H9 (cell line): ENCODE data around the gene XXYLT1. TPM values are rescaled to one million over a fixed set of nuclear protein-coding genes. Genes with fewer than 3 reads are reported as not detected.

Experiments used
- DNase-seq: peaks from one replicate; pipeline ENCODE4 v3.0.0-alpha.2; 2017
- H2AFZ ChIP-seq: one replicate; pipeline ENCODE4 v1.6.1; 2013; ENCODE audit warnings: mild to moderate bottlenecking, low read length, control low read depth, moderate library complexity
- H2AK5ac ChIP-seq: 2 replicates; pipeline ENCODE4 v1.6.1; 2013; ENCODE audit warnings: low read length, control low read depth, mixed read lengths; ENCODE audit not compliant: insufficient read length
- H2BK120ac ChIP-seq: one replicate; pipeline ENCODE4 v1.6.1; 2013; ENCODE audit warnings: low read depth, mild to moderate bottlenecking, low read length, control low read depth, inconsistent platforms; ENCODE audit not compliant: poor library complexity, severe bottlenecking
- H2BK12ac ChIP-seq: 2 replicates; pipeline ENCODE4 v1.6.1; 2013; ENCODE audit warnings: low read length, control low read depth, mixed read lengths, low read depth; ENCODE audit not compliant: insufficient read length
- H2BK15ac ChIP-seq: 2 replicates; pipeline ENCODE4 v1.6.1; 2013; ENCODE audit warnings: low read depth, low read length, control low read depth
- H2BK20ac ChIP-seq: one replicate; pipeline ENCODE4 v1.6.1; 2013; ENCODE audit warnings: low read depth, mild to moderate bottlenecking, low read length, control low read depth, inconsistent platforms; ENCODE audit not compliant: poor library complexity, severe bottlenecking
- H2BK5ac ChIP-seq: 2 replicates; pipeline ENCODE4 v1.6.1; 2013; ENCODE audit warnings: low read length, control low read depth, mixed read lengths; ENCODE audit not compliant: insufficient read length
- H3K14ac ChIP-seq: 2 replicates; pipeline ENCODE4 v1.6.1; 2013; ENCODE audit warnings: low read length, control low read depth; ENCODE audit not compliant: insufficient read depth
- H3K18ac ChIP-seq: 2 replicates; pipeline ENCODE4 v1.6.1; 2013; ENCODE audit warnings: low read depth, mild to moderate bottlenecking, mixed read lengths, low read length, control low read depth; ENCODE audit not compliant: insufficient read length
- H3K23ac ChIP-seq: 2 replicates; pipeline ENCODE4 v1.6.1; 2013; ENCODE audit warnings: low read length, control low read depth, mixed read lengths, low read depth; ENCODE audit not compliant: insufficient read length
- H3K23me2 ChIP-seq: 2 replicates; pipeline ENCODE4 v1.6.1; 2013; ENCODE audit warnings: low read depth, mild to moderate bottlenecking, mixed read lengths, low read length, control low read depth; ENCODE audit not compliant: insufficient read length, poor library complexity, severe bottlenecking
- H3K27ac ChIP-seq: 2 replicates; pipeline ENCODE4 v1.5.1; 2013; ENCODE audit warnings: low read length, control low read depth, mixed read lengths, low read depth; ENCODE audit not compliant: insufficient read length
- H3K27me3 ChIP-seq: 2 replicates; pipeline ENCODE4 v1.6.1; 2013; ENCODE audit warnings: low read length, control low read depth, inconsistent platforms; ENCODE audit not compliant: insufficient read depth
- H3K4ac ChIP-seq: 2 replicates; pipeline ENCODE4 v1.6.1; 2013; ENCODE audit warnings: low read depth, mild to moderate bottlenecking, control low read depth, inconsistent platforms, low read length, moderate library complexity
- H3K4me1 ChIP-seq: 2 replicates; pipeline ENCODE4 v1.6.1; 2013; ENCODE audit warnings: low read length, control low read depth, inconsistent platforms; ENCODE audit not compliant: insufficient read depth
- H3K4me2 ChIP-seq: 2 replicates; pipeline ENCODE4 v1.6.1; 2013; ENCODE audit warnings: low read length, control low read depth, mixed read lengths; ENCODE audit not compliant: insufficient read length, insufficient read depth
- H3K56ac ChIP-seq: 2 replicates; pipeline ENCODE4 v1.6.1; 2013; ENCODE audit warnings: low read depth, mild to moderate bottlenecking, mixed read lengths, low read length, control low read depth; ENCODE audit not compliant: insufficient read length
- H3K79me1 ChIP-seq: 2 replicates; pipeline ENCODE4 v1.6.1; 2013; ENCODE audit warnings: low read depth, mild to moderate bottlenecking, moderate library complexity, low read length, control low read depth, inconsistent platforms; ENCODE audit not compliant: insufficient read depth, poor library complexity, severe bottlenecking
- H3K79me2 ChIP-seq: 2 replicates; pipeline ENCODE4 v1.6.1; 2013; ENCODE audit warnings: low read length, control low read depth, inconsistent platforms; ENCODE audit not compliant: insufficient read depth
- H3K9ac ChIP-seq: 2 replicates; pipeline ENCODE4 v1.6.1; 2013; ENCODE audit warnings: low read length, control low read depth, mixed read lengths; ENCODE audit not compliant: insufficient read length; ENCODE audit errors: extremely low read depth
- H3K9me3 ChIP-seq: one replicate; pipeline ENCODE4 v1.6.1; 2013; ENCODE audit warnings: low read depth, low read length, inconsistent platforms; ENCODE audit not compliant: control insufficient read depth
- H3T11ph ChIP-seq: one replicate; pipeline ENCODE4 v1.6.1; 2013; ENCODE audit warnings: mild to moderate bottlenecking, low read length, control low read depth, inconsistent platforms
- H4K20me1 ChIP-seq: one replicate; pipeline ENCODE4 v1.6.1; 2013; ENCODE audit not compliant: control insufficient read depth, insufficient read length, insufficient read depth
- H4K5ac ChIP-seq: 2 replicates; pipeline ENCODE4 v1.6.1; 2013; ENCODE audit warnings: low read depth, mild to moderate bottlenecking, mixed read lengths, low read length, control low read depth; ENCODE audit not compliant: insufficient read length
- H4K8ac ChIP-seq: replicated peaks from 2 replicates; pipeline ENCODE4 v1.6.1; 2013; ENCODE audit warnings: low read length, control low read depth, mixed read lengths, low read depth; ENCODE audit not compliant: insufficient read length
- H4K91ac ChIP-seq: 2 replicates; pipeline ENCODE4 v1.6.1; 2013; ENCODE audit warnings: low read depth, mild to moderate bottlenecking, moderate library complexity, mixed read lengths, low read length, control low read depth; ENCODE audit not compliant: insufficient read length
- H3K27ac Mint-ChIP-seq, 3 experiments: 2 replicates in 2 of 3; 3 replicates in 1 of 3; pipeline ENCODE4 v1.8.0; 2020 to 2021; ENCODE audit warnings: mixed read lengths in 3 of 3, mild to moderate bottlenecking in 1 of 3, moderate library complexity in 1 of 3
- H3K27me3 Mint-ChIP-seq: 2 replicates; pipeline ENCODE4 v1.8.0; 2021; ENCODE audit warnings: low read depth, mild to moderate bottlenecking, moderate library complexity, mixed read lengths
- H3K36me3 Mint-ChIP-seq, 3 experiments: 2 replicates in 2 of 3; 3 replicates in 1 of 3; pipeline ENCODE4 v1.8.0; 2020 to 2021; ENCODE audit warnings: low read depth in 3 of 3, mixed read lengths in 3 of 3; ENCODE audit not compliant: insufficient read depth in 1 of 3
- H3K4me1 Mint-ChIP-seq, 2 experiments: 2 replicates each; pipeline ENCODE4 v1.8.0; 2020; ENCODE audit warnings: mixed read lengths in 2 of 2
- H3K4me3 Mint-ChIP-seq, 2 experiments: 2 replicates in 1 of 2; 3 replicates in 1 of 2; pipeline ENCODE4 v1.8.0; 2020 to 2021; ENCODE audit warnings: mild to moderate bottlenecking in 2 of 2, mixed read lengths in 2 of 2, moderate library complexity in 1 of 2
- H3K9me3 Mint-ChIP-seq, 2 experiments: 2 replicates in 1 of 2; 3 replicates in 1 of 2; pipeline ENCODE4 v1.8.0; 2020; ENCODE audit warnings: mild to moderate bottlenecking in 2 of 2, mixed read lengths in 2 of 2, moderate library complexity in 1 of 2
- WGBS: extraction: QIAGEN DNeasy Blood & Tissue Kit; methylation state at CpG from one replicate; pipeline ENCODE4 v1.1.7; 2013; ENCODE audit warnings: missing lambda C conversion rate, low lambda C conversion rate, mixed read lengths; ENCODE audit not compliant: insufficient read length; ENCODE audit errors: extremely low coverage; 5-methylcytosine and 5-hydroxymethylcytosine counted together
- total RNA-seq: library from RNA; stranded (reverse); gene quantifications from 2 replicates; pipeline ENCODE4 v1.2.1, GENCODE V29; 2021
- TF ChIP-seq, protein P1 (sequence below): fragments of 200-600 bp; sonication (generic); conservative IDR thresholded peaks from 3 replicates; pipeline ENCODE4 v1.8.0; 2021; ENCODE audit warnings: antibody characterized with exemption, mild to moderate bottlenecking

XXYLT1 gene
- total RNA-seq, 1 experiment from 2014 or later: 22.7 TPM

DNA sequence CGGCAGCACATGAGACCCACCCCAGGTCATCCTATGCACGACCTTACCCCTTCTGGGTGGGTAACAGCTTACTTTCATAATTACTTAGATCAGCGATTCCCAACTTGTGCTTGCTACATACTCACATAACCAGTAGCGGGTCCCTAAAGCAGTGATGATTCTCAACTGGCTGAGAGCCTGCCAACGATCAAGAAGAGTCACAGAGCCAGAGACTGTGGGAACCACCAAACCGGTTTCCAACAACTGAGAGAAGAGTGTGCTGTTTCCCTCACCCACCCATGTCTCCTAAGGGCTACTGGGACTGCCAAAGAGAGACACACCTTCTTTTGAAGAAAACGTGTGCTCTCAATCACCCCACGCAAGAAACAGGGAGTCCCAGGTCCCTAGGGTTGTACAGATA, 12.0 kb upstream of the XXYLT1 start:
- H3K4me2 ChIP-seq: no peak overlapping the region
- H4K91ac ChIP-seq: no peak overlapping the region
- no peak overlapping the region for H3K18ac ChIP-seq
- H3K79me1 ChIP-seq: no peaks in the 10 kb centered on the region
- H2BK120ac ChIP-seq: no peak overlapping the region
- no peak overlapping the region for H3K14ac ChIP-seq
- no peak overlapping the region for H3K23ac ChIP-seq
- Mint-ChIP-seq H3K27me3 (no peaks in the 10 kb centered on the region), H3K27ac (no peak overlapping the region), H3K4me1 (no peaks in the 10 kb centered on the region), H3K9me3 (no peaks in the 10 kb centered on the region), H3K4me3 (no peak overlapping the region), H3K36me3 (peaks cover 0 to 8% (median 4%) of the 10 kb centered on the region in 3 experiments; a peak in 4 of 7 replicates)
- H3T11ph ChIP-seq: no peak overlapping the region
- H3K9ac ChIP-seq: no peak overlapping the region
- no peak overlapping the region for H3K56ac ChIP-seq
- no peaks in the 10 kb centered on the region for H3K23me2 ChIP-seq
- no peak overlapping the region for H2AFZ ChIP-seq
- H2BK12ac ChIP-seq: no peak overlapping the region
- H3K27ac ChIP-seq: no peak overlapping the region
- TF ChIP-seq, protein P1, sequence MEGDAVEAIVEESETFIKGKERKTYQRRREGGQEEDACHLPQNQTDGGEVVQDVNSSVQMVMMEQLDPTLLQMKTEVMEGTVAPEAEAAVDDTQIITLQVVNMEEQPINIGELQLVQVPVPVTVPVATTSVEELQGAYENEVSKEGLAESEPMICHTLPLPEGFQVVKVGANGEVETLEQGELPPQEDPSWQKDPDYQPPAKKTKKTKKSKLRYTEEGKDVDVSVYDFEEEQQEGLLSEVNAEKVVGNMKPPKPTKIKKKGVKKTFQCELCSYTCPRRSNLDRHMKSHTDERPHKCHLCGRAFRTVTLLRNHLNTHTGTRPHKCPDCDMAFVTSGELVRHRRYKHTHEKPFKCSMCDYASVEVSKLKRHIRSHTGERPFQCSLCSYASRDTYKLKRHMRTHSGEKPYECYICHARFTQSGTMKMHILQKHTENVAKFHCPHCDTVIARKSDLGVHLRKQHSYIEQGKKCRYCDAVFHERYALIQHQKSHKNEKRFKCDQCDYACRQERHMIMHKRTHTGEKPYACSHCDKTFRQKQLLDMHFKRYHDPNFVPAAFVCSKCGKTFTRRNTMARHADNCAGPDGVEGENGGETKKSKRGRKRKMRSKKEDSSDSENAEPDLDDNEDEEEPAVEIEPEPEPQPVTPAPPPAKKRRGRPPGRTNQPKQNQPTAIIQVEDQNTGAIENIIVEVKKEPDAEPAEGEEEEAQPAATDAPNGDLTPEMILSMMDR: no peak
- no CpG with 5 or more reads among the region's 8 CpGs for WGBS
- no peak for DNase-seq
- H2AK5ac ChIP-seq: no peak overlapping the region
- H2BK20ac ChIP-seq: no peak overlapping the region
- no peak overlapping the region for H2BK5ac ChIP-seq
- no peak overlapping the region for H2BK15ac ChIP-seq
- H3K79me2 ChIP-seq: no peaks in the 10 kb centered on the region
- H3K27me3 ChIP-seq: no peaks in the 10 kb centered on the region
- no peaks in the 10 kb centered on the region for H3K4me1 ChIP-seq
- H4K5ac ChIP-seq: no peak overlapping the region
- no peaks in the 10 kb centered on the region for H3K9me3 ChIP-seq
- no peaks in the 10 kb centered on the region for H4K20me1 ChIP-seq
- H4K8ac ChIP-seq: no peak overlapping the region
- H3K4ac ChIP-seq: no peak overlapping the region
